ENCODE data around the gene POU6F2. TPM values are rescaled to one million over a fixed set of nuclear protein-coding genes. Genes with fewer than 3 reads are reported as not detected.
A peak's percentile ranks its signal among the peaks of the same experiment; 100 is the strongest.

POU6F2 gene
- total and polyA plus RNA-seq, 8 donors = 0.37 TPM; not detected in 7

GRCh38 chr7:39342763-39343162, 365.1 kb downstream of the POU6F2 start:
- WGBS, 5 donors = 66 to 85% (median 78%) methylated on average over 3 of the region's 3 CpGs
- no peak for DNase-seq
- H3K9me3 ChIP-seq = no peaks in the 10 kb centered on the region
- no peaks in the 10 kb centered on the region for H3K4me1 ChIP-seq
- H3K27ac ChIP-seq = no peak overlapping the region
- no peaks in the 10 kb centered on the region for H3K27me3 ChIP-seq
- intact Hi-C loops (cut with DNase I; ENCODE audit: low total_unique reads) = no loop called here
- TF ChIP-seq CTCF (IDR thresholded peaks at IDR 0.05) (no peak), EP300 (IDR thresholded peaks at IDR 0.05) (no peak), POLR2AphosphoS5 (IDR thresholded peaks at IDR 0.05) (no peak), POLR2A (IDR thresholded peaks at IDR 0.05) (no peak)
- no peak overlapping the region for H3K4me3 ChIP-seq
- H3K36me3 ChIP-seq = no peaks in the 10 kb centered on the region

- H3K4me1 ChIP-seq = peaks cover 0 to 16% (median 13%) of the 10 kb centered on the region in 4 donors
- H3K9me3 ChIP-seq = no peaks in the 10 kb centered on the region
- no peak overlapping the region for H3K27ac ChIP-seq
- no peaks in the 10 kb centered on the region for H3K36me3 ChIP-seq
- no peaks in the 10 kb centered on the region for H3K27me3 ChIP-seq
- WGBS, 5 donors = 78 to 85% (median 83%) methylated on average over 6 to 7 of the region's 7 CpGs
- no peak for DNase-seq
- TF ChIP-seq POLR2AphosphoS5 (IDR thresholded peaks at IDR 0.05) (no peak), CTCF (IDR thresholded peaks at IDR 0.05) (no peak), EP300 (IDR thresholded peaks at IDR 0.05) (no peak), POLR2A (IDR thresholded peaks at IDR 0.05) (no peak)
- intact Hi-C loops (cut with DNase I; ENCODE audit: low total_unique reads) = no loop called here
- H3K4me3 ChIP-seq = no peak overlapping the region
Observed at GRCh38 chr7:39349452-39350123, 371.9 kb downstream of the POU6F2 start.

- Histone ChIP-seq H3K27me3 (no peaks in the 10 kb centered on the region), H3K36me3 (no peaks in the 10 kb centered on the region), H3K9me3 (no peaks in the 10 kb centered on the region), H3K4me1 (peaks cover 0 to 16% (median 13%) of the 10 kb centered on the region in 4 donors), H3K27ac (peak overlapping the region; percentile 49 to 78 (median 60)), H3K4me3 (no peak overlapping the region)
- DNase-seq = peak; percentile 62 to 79
- TF ChIP-seq EP300 (IDR thresholded peaks at IDR 0.05) = no peak
- TF ChIP-seq CTCF (IDR thresholded peaks at IDR 0.05) = peak in 2 of 7 experiments; percentile 8 to 15
- no peak for TF ChIP-seq POLR2A (IDR thresholded peaks at IDR 0.05)
- peak in 2 of 3 donors; percentile 4 to 8 for TF ChIP-seq POLR2AphosphoS5 (IDR thresholded peaks at IDR 0.05)
- intact Hi-C loops (cut with DNase I; ENCODE audit: low total_unique reads) = no loop called here
- WGBS, 5 donors = 14 to 32% (median 22%) methylated on average over 17 of the region's 17 CpGs
Observed at GRCh38 chr7:39353615-39354376, 376.1 kb downstream of the POU6F2 start.

- no peak for TF ChIP-seq POLR2AphosphoS5 (IDR thresholded peaks at IDR 0.05)
- intact Hi-C loops (cut with DNase I; ENCODE audit: low total_unique reads) = no loop called here
- DNase-seq = no peak
- Histone ChIP-seq H3K27me3 (no peaks in the 10 kb centered on the region), H3K4me1 (peaks cover 0 to 27% (median 18%) of the 10 kb centered on the region in 4 donors), H3K27ac (no peak overlapping the region), H3K36me3 (no peaks in the 10 kb centered on the region), H3K4me3 (no peak overlapping the region), H3K9me3 (no peaks in the 10 kb centered on the region)
- 79 to 88% (median 83%) methylated on average over 4 of the region's 4 CpGs for WGBS, 5 donors
Observed at GRCh38 chr7:39355664-39356063, 378.0 kb downstream of the POU6F2 start.
